IgD-negative memory B cell (primary cell): ENCODE data around the gene KCND1. TPM values are rescaled to one million over a fixed set of nuclear protein-coding genes. Genes with fewer than 3 reads are reported as not detected.
A peak's percentile ranks its signal among the peaks of the same experiment; 100 is the strongest.

Experiments used
- H3K27ac Mint-ChIP-seq, 3 donors: one replicate each; pipeline ENCODE4 v1.8.0; 2020 to 2022; ENCODE audit warnings: mild to moderate bottlenecking in 3 of 3, mixed read lengths in 3 of 3, moderate library complexity in 1 of 3
- H3K27me3 Mint-ChIP-seq: one replicate; pipeline ENCODE4 v1.8.0; 2021; ENCODE audit warnings: mixed read lengths
- H3K36me3 Mint-ChIP-seq: one replicate; pipeline ENCODE4 v1.8.0; 2020; ENCODE audit warnings: mild to moderate bottlenecking, mixed read lengths
- H3K4me1 Mint-ChIP-seq, 3 donors: one replicate each; pipeline ENCODE4 v1.8.0; 2020 to 2022; ENCODE audit warnings: mixed read lengths in 3 of 3, mild to moderate bottlenecking in 1 of 3
- H3K4me3 Mint-ChIP-seq, 4 donors: one replicate each; pipeline ENCODE4 v1.8.0; 2020 to 2022; ENCODE audit warnings: mild to moderate bottlenecking in 4 of 4, mixed read lengths in 4 of 4, moderate library complexity in 3 of 4
- H3K9me3 Mint-ChIP-seq, 3 donors: one replicate each; pipeline ENCODE4 v1.8.0; 2020 to 2021; ENCODE audit warnings: mixed read lengths in 3 of 3, mild to moderate bottlenecking in 1 of 3
- polyA plus RNA-seq: library from polyadenylated mRNA; unstranded; fragments of 300-500 nt; fragmentation: Illumina TruSeq; gene quantifications from one replicate; pipeline ENCODE4 v1.2.3, GENCODE V29; 2021

The KCND1 gene
- polyA plus RNA-seq, 1 donor from 2014 or later: 0.13 TPM

DNA sequence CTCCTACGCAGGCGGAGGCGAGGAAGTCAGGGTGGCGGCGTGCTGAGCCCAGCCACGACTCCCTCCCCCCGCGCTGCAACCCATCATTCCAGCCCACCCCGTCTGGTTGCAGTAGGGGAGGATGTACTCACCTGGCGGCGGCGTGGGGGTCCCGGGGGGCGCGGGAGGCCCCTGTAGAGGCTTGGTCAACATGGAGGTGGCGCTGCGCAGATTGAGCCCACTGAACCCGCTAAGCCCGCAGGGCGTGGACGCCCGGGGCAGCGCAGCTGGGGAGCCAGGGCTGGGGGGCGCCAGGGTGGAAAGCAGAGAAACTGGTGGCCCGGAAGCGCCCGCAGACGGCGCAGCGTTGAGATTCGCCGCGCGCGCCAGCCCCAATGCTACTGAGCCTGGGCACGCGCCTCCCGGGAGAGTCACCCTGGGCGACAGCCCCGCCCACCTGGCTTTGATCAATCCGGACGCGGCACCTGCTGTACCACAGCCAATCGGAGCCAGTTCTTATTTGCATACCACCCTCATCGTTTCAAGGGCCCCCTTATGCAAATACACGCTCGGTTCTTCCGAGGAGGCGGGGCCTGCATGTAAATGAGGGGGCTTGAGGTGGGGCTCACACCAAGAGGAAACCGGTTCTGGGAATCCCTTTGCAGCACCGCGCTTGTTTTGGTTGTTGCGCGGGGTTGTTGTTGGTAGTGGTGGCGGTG is 52.9 kb downstream of the KCND1 start, which contains the start of gene PIM2:
Gene PIM2, minus strand, starts transcription at position 382 of the 698 bp plus-strand sequence. Its CDS starts 190 bp downstream, at position 192.
- Mint-ChIP-seq H3K9me3 (peaks cover 0 to 3% (median 0%) of the 10 kb centered on the region in 3 donors), H3K4me3 (peak within 1 kb of the TSS; percentile 93 to 100 (median 94)), H3K27ac (peak within 1 kb of the TSS; percentile 96 to 99 (median 98)), H3K27me3 (peaks cover 4% of the 10 kb centered on the region), H3K4me1 (peaks cover 5 to 33% (median 20%) of the 10 kb centered on the region in 3 donors), H3K36me3 (peaks cover 7% of the 10 kb centered on the region)

DNA sequence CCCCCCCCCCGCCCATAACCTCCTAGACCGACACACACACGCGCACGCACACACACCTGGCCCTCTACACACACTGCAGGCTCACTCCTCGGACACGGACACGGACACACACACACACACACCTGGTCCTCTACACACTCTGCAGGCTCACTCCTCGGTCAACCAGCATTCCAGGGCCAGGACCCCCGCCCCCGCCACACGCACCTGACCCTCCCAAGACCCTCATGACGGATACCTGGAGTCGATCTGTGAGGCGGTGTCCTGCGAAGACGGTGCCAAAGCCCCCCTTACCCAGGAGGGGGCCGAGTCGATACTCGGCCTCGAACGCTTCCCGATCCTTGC is 53.4 kb downstream of the KCND1 start:
- Mint-ChIP-seq H3K4me1 (peaks cover 5 to 33% (median 20%) of the 10 kb centered on the region in 3 donors), H3K4me3 (peak overlapping the region; percentile 93 to 100 (median 94)), H3K27me3 (peaks cover 6% of the 10 kb centered on the region), H3K27ac (peak overlapping the region; percentile 96 to 99 (median 98)), H3K9me3 (peaks cover 0 to 3% (median 0%) of the 10 kb centered on the region in 3 donors), H3K36me3 (peaks cover 7% of the 10 kb centered on the region)

DNA sequence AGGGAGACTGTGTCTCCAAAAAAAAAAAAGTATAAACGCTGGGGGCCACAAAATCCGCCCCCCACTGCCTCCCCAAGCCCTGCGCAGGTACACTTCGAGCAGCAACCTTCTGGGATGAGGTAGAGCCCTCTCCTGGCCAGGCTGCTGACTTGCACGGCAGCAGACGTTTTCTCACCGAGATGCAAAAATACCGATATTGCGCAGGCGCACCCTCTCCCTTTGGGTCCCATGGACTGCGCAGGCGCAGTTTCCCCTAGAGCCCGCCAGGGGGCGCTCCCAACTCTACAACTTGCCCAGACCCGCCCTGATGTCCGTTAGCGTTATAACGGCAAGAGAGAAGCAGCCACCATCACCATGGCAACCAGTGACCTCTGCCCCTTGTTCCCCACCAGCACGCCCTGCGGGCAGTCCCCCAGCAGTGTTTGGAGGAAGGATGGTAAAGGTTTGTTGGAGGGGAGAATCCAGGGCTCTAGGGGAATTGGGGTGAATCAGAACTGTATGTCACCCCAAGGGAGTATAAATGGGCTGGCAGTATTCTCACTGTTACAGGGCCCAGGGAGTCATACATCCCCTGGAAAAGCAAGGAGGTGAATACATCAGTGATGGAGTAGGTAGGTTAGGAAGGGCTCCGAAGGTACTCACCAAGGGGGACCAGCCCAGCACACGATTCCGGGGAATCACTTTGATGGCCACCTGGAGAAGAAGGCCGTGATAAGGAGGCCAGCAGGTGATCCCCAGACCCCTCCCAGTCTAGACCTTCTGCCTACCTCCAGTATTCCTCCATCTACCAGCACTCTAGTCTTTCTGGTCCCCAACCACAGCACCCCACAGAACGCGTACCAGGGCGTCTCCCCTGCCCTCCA is 54.3 kb downstream of the KCND1 start:
- H3K4me3 Mint-ChIP-seq: peak overlapping the region; percentile 93 to 100 (median 94)
- peaks cover 7% of the 10 kb centered on the region for H3K36me3 Mint-ChIP-seq
- H3K27ac Mint-ChIP-seq: peak overlapping the region; percentile 96 to 98 (median 98)
- H3K9me3 Mint-ChIP-seq: peaks cover 0 to 3% (median 0%) of the 10 kb centered on the region in 3 donors
- H3K27me3 Mint-ChIP-seq: peaks cover 6% of the 10 kb centered on the region
- H3K4me1 Mint-ChIP-seq: peaks cover 5 to 33% (median 20%) of the 10 kb centered on the region in 3 donors

DNA sequence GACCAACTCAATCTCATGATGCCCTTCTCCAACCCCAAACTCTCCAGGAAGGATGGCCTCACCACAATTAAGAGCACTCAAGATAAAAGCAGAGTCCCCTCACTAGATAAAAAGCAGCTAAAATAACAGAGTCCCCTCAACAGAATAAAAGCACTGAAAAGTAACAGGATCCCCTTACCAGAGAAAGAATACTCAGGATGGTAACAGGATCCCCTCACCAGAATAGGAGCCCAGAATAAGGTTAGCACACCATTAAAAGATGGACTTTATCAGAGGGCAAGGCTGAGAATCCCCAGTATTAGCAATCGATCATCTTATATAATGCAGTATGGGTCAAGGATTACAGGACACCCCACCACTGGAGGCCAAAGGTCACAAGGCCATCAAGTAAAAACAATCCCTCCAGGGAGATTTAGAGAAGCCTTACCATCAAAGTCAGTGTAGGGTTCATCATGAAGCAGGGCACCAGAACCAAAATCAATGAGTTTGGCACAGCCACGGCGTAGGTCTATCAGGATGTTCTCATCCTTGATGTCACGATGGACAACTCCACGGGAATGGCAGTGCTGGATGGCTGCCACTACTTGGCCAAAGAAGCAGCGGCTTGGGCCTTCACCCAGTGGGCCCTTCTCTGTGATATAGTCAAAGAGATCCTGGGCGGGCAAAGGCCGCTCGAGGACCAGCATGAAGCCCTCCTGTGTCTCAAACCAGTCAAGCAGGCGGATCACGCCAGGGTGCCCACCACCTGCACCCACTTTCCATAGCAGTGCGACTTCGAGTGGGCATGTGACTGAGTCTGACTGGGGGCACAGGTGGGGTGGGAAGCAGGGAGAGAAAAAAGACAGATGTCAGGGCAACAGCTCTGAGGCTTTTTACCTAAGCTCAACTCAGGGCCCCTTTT is 56.8 kb downstream of the KCND1 start:
- peaks cover 7% of the 10 kb centered on the region for H3K36me3 Mint-ChIP-seq
- peak overlapping the region; percentile 67 to 95 (median 74) for H3K27ac Mint-ChIP-seq
- peak overlapping the region; percentile 68 to 93 (median 81) for H3K4me3 Mint-ChIP-seq
- peaks cover 0 to 3% (median 0%) of the 10 kb centered on the region in 3 donors for H3K9me3 Mint-ChIP-seq
- H3K27me3 Mint-ChIP-seq: peaks cover 4% of the 10 kb centered on the region
- H3K4me1 Mint-ChIP-seq: peaks cover 20 to 36% (median 21%) of the 10 kb centered on the region in 3 donors

DNA sequence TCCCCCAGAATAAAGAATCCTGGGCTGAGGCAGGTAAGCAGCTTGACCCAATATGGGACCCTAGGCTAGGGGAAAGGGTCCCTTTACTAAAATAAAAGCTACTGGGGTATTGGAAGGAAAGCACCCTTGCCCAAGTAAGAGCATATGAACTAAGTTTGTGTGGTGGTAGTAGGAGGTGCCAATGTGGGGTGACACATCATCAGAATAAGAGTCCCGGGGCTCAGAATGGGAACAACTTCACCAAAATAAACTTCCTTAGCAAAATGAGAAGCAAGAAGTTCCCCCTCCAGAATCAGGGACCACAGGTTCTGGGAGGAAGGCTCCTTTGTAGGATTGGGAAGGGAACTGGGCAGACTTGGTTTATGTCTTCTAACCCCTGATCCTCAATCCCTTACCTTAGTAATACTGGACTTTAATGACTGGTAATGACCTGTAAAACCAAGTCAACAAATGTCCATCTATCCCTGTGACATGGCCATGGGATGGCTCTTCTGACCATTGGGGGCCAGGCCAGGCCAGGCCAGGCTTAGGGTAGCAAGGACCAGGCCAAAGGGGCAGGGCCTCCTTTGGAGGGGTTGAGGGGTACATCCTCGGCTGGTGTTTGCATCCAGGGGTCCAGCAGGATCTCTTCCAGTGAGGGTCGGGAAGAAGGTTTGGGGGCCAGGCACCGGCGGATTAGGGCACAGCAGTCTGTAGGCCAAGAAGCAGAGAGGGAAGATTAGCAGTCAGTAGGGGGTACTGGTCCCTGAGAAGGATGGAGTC is 57.9 kb downstream of the KCND1 start:
- Mint-ChIP-seq H3K27ac (peak overlapping the region in 2 of 3 donors; percentile 39 to 95), H3K27me3 (peaks cover 4% of the 10 kb centered on the region)

DNA sequence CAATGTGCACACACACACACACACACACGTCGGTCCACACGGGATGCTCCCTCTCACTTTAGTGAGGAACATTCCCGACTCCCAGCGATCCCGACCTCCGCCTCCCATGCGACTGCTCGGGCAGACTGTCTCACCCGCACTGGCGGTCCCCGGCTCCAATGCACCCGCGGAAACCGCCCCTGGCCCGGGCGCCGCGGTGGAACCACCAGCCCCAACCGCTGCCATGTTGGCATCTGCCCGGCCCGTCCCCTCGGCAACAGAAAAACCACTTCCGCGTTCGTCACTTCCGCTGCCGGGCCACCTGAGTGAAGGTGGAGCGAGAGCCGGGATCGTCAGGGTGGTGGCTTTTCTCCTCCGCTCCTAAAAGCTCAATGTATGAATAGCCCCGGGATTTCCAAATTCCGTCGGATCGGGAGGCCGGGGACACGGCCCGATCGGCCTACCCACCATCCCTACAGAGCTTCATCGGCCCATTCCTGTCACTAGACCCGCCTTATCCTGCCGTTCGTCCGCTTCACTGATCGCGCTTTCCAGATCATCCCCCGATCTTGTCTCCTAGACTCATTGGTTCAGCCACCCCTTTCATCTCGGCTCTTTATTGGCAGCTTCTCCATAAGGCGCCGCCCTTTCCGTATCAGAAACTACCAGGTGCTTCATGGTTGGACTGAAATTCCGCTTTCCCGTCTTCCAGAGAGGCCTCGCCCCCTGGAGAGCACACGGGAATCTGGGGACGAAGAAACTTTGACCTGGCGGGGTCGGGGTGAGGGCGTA is 60.0 kb downstream of the KCND1 start, which contains the start of gene SLC35A2:
Gene SLC35A2, minus strand, starts transcription at position 235 of the 771 bp plus-strand sequence. Its CDS starts 10 bp downstream, at position 225.
- Mint-ChIP-seq H3K4me1 (peaks cover 15 to 30% (median 16%) of the 10 kb centered on the region in 3 donors), H3K4me3 (peak within 1 kb of the TSS; percentile 87 to 96 (median 92)), H3K27me3 (peaks cover 4% of the 10 kb centered on the region), H3K27ac (peak within 1 kb of the TSS; percentile 95 to 99 (median 98)), H3K36me3 (no peaks in the 10 kb centered on the region), H3K9me3 (no peaks in the 10 kb centered on the region)

More for the DNA sequence above, 57.9 kb downstream of the KCND1 start:
- Mint-ChIP-seq H3K4me3 (peak overlapping the region in 2 of 4 donors; percentile 13 to 79), H3K36me3 (peaks cover 7% of the 10 kb centered on the region), H3K4me1 (peaks cover 20 to 33% (median 21%) of the 10 kb centered on the region in 3 donors), H3K9me3 (peaks cover 0 to 3% (median 0%) of the 10 kb centered on the region in 3 donors)

Other genes with a start within 250 kb of the KCND1 start
- not detected for gene GLOD5, start 210.1 kb downstream of the KCND1 start, polyA plus RNA-seq
- not detected for gene GATA1, start 185.3 kb downstream of the KCND1 start, polyA plus RNA-seq
- 20.1 TPM for gene HDAC6, start 169.8 kb downstream of the KCND1 start, polyA plus RNA-seq
- not detected for gene ERAS, start 145.3 kb downstream of the KCND1 start, polyA plus RNA-seq
- gene PCSK1N, start 136.2 kb downstream of the KCND1 start, polyA plus RNA-seq: 0.51 TPM
- gene TIMM17B, start 74.1 kb downstream of the KCND1 start, polyA plus RNA-seq: 90.3 TPM
- gene PQBP1, start 73.9 kb downstream of the KCND1 start, polyA plus RNA-seq: 99.8 TPM
- gene SLC35A2, start 60.2 kb downstream of the KCND1 start, polyA plus RNA-seq: 9.6 TPM
- 216 TPM for gene PIM2, start 52.8 kb downstream of the KCND1 start, polyA plus RNA-seq
- 30.2 TPM for gene OTUD5, start 14.2 kb downstream of the KCND1 start, polyA plus RNA-seq
- gene GRIPAP1, start 30.4 kb upstream of the KCND1 start, polyA plus RNA-seq: 22.5 TPM
- gene TFE3, start 71.5 kb upstream of the KCND1 start, polyA plus RNA-seq: 6.7 TPM
- gene CCDC120, start 87.2 kb upstream of the KCND1 start, polyA plus RNA-seq: 1.2 TPM
- gene PRAF2, start 102.2 kb upstream of the KCND1 start, polyA plus RNA-seq: 37.6 TPM
- 58.3 TPM for gene WDR45, start 108.0 kb upstream of the KCND1 start, polyA plus RNA-seq
- 27.3 TPM for gene GPKOW, start 151.9 kb upstream of the KCND1 start, polyA plus RNA-seq
- gene MAGIX, start 190.9 kb upstream of the KCND1 start, polyA plus RNA-seq: 0.49 TPM
- 292 TPM for gene PLP2, start 200.1 kb upstream of the KCND1 start, polyA plus RNA-seq
- 9.5 TPM for gene PRICKLE3, start 214.5 kb upstream of the KCND1 start, polyA plus RNA-seq
- gene SYP, start 228.3 kb upstream of the KCND1 start, polyA plus RNA-seq: 1.1 TPM